ENCODE results near the gene AP5B1.
"Not testable (repeated sequence)": the region's sequence is repeated elsewhere in the genome, so short reads cannot be mapped to it uniquely, and the experiment has no call there.

Gene AP5B1

DNA sequence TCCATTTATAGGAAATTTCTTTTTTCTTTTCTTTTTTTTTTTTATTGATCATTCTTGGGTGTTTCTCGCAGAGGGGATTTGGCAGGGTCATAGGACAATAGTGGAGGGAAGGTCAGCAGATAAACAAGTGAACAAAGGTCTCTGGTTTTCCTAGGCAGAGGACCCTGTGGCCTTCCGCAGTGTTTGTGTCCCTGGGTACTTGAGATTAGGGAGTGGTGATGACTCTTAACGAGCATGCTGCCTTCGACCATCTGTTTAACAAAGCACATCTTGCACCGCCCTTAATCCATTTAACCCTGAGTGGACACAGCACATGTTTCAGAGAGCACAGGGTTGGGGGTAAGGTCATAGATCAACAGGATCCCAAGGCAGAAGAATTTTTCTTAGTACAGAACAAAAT lies 18.6 kb downstream of the AP5B1 start:
- DNase-seq = not testable (repeated sequence)

DNA sequence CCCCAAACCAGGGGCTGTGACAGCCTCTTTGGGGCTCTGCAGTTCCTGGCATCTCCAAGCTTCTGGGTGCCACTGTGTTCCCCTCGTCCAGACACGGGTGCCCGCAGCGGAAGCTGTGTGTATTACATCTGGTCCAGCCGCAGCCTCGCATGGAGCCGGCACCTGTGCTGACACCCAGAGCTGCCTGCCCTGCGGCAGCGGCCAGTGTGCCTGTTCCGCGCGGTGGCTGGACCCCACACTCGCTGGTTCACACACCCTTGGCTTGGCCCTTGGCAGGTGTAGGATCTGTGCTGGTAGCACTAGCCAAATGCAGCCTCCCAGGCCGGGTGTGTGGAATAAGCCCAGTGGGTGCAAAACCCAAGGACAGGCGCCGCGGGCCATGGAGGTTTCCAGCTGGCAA lies 35.7 kb downstream of the AP5B1 start:
- DNase-seq = no peak

DNA sequence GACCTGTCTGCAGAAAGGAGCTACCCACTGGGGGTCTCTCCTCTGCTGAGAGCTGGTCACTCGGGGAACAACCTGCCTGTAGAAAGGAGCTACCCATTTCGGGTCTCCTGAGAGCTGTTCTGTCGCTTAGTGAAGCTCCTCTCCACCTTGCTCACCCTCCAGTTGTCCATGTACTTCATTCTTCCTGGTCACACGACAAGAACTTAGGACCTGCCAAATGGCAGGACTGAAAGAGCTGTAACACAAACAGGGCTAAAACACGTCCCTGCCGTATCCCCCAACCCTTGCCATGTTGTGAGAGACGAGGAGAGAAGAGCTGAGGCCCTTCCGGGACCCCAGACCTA lies 36.1 kb downstream of the AP5B1 start:
- no peak for DNase-seq

DNA sequence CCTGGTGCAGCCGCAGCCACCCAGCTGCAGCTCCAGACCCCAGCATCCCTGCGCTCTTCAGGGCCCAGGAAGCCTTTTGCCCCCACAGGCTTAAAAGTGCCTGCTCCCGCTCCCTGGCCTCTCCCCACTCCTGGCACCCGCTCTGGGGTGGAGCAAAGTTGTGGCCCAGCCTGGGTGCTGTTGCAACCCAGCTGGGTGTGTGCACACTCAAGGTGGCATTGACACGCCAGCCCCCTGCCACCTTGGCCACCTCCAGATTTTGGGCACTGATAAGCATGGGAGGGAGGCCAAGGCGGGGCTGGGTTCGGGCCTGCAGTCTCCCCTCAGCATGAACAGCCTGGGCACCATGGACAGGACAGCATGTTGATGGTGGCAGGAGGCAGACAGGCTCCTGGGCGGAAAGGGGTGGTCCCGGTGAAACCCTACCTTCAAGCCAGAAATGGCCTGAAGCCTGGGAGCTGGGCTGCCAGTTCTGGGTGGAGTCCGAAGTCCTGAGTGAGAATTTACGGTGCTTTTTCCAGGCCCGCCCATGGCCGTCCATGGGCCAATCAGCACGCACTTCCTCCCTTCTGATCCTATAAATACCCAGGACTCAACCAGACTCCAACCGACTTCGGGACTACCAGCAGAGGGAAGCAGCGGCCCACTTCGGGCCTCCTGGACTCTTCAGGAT lies 36.6 kb downstream of the AP5B1 start:
- DNase-seq = no peak

DNA sequence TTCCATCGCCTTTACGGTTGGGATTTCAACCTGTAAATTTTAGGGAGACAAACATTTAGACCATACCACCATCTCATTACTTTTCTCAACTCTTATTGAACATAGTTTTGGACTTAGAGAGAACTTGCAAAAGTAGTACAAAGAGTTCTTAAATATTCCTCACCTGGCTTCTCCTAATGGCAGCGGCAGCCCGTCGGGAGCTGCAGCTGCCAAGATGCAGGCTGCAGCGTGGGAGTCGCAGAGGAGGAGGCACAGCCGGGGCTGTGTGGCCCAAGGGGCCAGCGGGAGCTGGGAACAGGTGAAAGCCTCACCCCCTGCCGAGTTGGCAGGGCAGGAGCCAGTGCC lies 37.1 kb downstream of the AP5B1 start:
- DNase-seq = no peak

DNA sequence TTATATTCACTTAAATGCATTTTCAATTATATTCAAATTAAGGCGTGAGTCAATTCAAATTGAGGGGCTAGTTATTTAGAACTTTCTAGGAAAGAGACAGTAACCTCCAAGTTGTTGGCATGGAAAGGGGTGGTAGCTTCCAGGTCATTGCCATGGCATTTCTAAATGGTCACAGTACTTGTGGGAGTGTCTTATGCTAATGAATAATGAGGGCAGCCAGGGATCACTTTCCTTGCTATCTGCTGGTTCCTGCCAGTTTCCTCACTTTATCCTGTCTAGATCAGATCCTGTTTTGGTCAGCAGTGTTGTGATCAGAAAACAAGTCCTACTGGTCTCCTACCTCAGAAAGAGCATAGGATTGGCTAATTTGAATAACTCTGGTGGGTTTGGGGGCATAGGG lies 38.4 kb downstream of the AP5B1 start:
- no peak for DNase-seq

GRCh38 chr11:65741185-65741584 lies 39.6 kb downstream of the AP5B1 start:
- no peak for DNase-seq

GRCh38 chr11:65739022-65739421 lies 41.8 kb downstream of the AP5B1 start:
- no peak for DNase-seq

GRCh38 chr11:65736810-65737209 lies 44.0 kb downstream of the AP5B1 start:
- no peak for DNase-seq

DNA sequence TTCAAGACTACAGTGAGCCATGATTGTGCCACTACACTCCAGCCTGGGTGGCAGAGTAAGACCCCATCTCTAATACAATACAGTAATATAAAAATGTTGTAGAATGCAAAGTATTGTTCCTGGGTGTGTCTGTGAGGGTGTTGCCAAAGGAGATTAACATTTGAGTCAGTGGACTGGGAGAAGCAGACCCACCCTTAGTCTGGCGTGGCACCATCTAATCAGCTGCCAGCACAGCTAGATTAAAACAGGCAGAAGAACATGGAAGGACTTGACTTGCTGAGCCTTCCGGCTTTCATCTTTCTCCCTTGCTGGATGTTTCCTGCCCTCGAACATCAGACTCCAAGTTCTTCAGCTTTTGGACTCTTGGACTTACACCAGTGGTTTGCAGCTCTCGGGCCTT lies 45.7 kb downstream of the AP5B1 start:
- not testable (repeated sequence) for DNase-seq

GRCh38 chr11:65730461-65730860 lies 50.3 kb downstream of the AP5B1 start:
- no peak for DNase-seq

DNA sequence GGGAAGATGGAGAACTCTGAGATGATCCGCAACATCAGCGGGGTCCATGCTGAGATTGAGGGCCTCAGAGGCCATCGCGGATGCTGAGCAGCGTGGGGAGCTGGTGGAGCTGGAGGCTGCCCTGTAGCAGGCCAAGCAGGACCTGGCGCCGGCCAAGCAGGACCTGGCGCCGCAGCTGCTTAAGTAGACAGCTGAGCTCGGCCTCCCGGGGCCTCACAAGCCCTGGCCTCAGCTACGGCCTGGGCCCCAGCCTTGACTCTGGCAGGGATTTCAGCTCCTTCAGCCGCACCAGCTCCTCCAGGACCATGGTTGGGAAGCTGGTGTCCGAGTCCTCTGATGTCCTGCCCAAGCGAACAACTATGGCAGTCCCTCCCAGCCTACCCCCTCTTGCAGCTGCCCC lies 52.9 kb downstream of the AP5B1 start:
- DNase-seq = no peak

DNA sequence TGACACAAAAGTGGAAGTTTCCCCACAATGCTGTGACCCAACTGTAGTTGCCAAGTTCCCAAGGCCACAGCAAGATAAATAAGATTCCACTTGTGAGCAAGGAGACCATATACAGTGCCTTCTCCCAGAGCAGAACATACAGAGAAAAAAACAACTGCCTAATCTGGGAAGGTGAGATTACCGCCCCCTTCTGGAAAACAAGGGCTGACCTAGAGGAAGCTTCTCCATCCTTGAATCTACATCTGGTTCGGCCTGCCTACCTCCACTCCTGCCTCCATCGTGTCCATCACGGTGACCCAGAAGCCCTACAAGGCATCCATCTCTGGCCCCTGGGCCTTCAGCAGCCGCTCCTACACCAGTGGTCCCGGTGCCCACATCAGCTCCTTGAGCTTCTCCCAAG lies 54.1 kb downstream of the AP5B1 start:
- DNase-seq = no peak
